Ishikawa (cell line): ENCODE data around the gene PLCB3.

ENCODE experiments used
- CEBPB ChIP-seq: IDR thresholded peaks from 2 replicates; pipeline ENCODE4 v1.6.1; 2012
- CREB1 ChIP-seq: IDR thresholded peaks from 2 replicates; pipeline ENCODE4 v1.6.1; 2012; ENCODE audit warnings: low read depth
- EGR1 ChIP-seq: IDR thresholded peaks from 2 replicates; pipeline ENCODE4 v1.6.1; 2012
- EP300 ChIP-seq: IDR thresholded peaks from 2 replicates; pipeline ENCODE4 v1.6.1; 2012; ENCODE audit warnings: borderline replicate concordance
- FOXM1 ChIP-seq: IDR thresholded peaks from 2 replicates; pipeline ENCODE4 v1.6.1; 2012; ENCODE audit warnings: low read depth, borderline replicate concordance
- NFIC ChIP-seq: IDR thresholded peaks from 2 replicates; pipeline ENCODE4 v1.6.1; 2012
- RAD21 ChIP-seq: IDR thresholded peaks from 2 replicates; pipeline ENCODE4 v1.6.1; 2012; ENCODE audit warnings: low read depth
- TAF1 ChIP-seq: IDR thresholded peaks from 2 replicates; pipeline ENCODE4 v1.6.1; 2012; ENCODE audit warnings: low read depth, mild to moderate bottlenecking
- TCF12 ChIP-seq: IDR thresholded peaks from 2 replicates; pipeline ENCODE4 v1.6.1; 2012; ENCODE audit warnings: low read depth
- TEAD4 ChIP-seq: IDR thresholded peaks from 2 replicates; pipeline ENCODE4 v1.6.1; 2012
- YY1 ChIP-seq: IDR thresholded peaks from 2 replicates; pipeline ENCODE4 v1.6.1; 2012; ENCODE audit warnings: low read depth
- ZBTB7A ChIP-seq: IDR thresholded peaks from 2 replicates; pipeline ENCODE4 v1.6.1; 2012; ENCODE audit warnings: low read depth
- TF ChIP-seq, protein P1 (sequence below): IDR thresholded peaks from 2 replicates; pipeline ENCODE4 v1.6.1; 2012; ENCODE audit warnings: low read depth, mild to moderate bottlenecking
- TF ChIP-seq, protein P2 (sequence below): IDR thresholded peaks from 2 replicates; pipeline ENCODE4 v1.6.1; 2012
- TF ChIP-seq, protein P3 (sequence below): IDR thresholded peaks from 2 replicates; pipeline ENCODE4 v1.6.1; 2012

PLCB3 gene

DNA sequence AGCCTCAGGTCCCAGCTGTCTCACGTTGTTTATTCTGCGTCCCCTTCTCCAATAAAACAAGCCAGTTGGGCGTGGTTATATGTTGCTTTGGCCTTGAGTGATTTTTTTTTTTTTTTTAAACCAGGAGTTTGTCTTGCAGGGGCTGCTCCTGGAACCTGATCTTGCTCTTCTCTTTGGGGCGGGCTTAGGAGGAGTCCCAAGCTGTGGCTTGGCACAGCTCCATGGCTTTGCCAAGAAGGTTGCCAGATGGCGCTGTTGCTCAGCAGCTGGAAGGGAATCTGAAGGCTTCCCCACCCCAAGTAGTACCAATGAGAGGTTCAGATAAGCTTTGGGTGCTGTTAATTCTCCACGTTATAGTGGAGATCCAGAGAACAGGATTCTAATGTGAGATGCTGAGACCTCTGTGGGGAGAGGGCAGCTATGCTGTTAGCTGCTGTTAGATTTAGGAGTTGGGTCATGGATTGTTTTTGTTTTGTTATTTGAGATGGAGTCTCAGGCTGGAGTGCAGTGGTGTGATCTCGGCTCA lies 46.8 kb upstream of the PLCB3 start:
- 0 out of 2 replicates have a peak, but pooled peaks have one; percentile 16 for TF ChIP-seq TEAD4
- TF ChIP-seq EGR1, result no peak
- no peak for TF ChIP-seq ZBTB7A
- TF ChIP-seq NFIC, result peak; percentile 96
- TF ChIP-seq, protein P1, sequence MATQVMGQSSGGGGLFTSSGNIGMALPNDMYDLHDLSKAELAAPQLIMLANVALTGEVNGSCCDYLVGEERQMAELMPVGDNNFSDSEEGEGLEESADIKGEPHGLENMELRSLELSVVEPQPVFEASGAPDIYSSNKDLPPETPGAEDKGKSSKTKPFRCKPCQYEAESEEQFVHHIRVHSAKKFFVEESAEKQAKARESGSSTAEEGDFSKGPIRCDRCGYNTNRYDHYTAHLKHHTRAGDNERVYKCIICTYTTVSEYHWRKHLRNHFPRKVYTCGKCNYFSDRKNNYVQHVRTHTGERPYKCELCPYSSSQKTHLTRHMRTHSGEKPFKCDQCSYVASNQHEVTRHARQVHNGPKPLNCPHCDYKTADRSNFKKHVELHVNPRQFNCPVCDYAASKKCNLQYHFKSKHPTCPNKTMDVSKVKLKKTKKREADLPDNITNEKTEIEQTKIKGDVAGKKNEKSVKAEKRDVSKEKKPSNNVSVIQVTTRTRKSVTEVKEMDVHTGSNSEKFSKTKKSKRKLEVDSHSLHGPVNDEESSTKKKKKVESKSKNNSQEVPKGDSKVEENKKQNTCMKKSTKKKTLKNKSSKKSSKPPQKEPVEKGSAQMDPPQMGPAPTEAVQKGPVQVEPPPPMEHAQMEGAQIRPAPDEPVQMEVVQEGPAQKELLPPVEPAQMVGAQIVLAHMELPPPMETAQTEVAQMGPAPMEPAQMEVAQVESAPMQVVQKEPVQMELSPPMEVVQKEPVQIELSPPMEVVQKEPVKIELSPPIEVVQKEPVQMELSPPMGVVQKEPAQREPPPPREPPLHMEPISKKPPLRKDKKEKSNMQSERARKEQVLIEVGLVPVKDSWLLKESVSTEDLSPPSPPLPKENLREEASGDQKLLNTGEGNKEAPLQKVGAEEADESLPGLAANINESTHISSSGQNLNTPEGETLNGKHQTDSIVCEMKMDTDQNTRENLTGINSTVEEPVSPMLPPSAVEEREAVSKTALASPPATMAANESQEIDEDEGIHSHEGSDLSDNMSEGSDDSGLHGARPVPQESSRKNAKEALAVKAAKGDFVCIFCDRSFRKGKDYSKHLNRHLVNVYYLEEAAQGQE, result no peak
- TF ChIP-seq CREB1, result no peak
- no peak for TF ChIP-seq YY1
- TF ChIP-seq RAD21, result peak; percentile 85
- TF ChIP-seq TAF1, result no peak
- TF ChIP-seq TCF12, result no peak; the same call in 1 of the 2 replicates
- TF ChIP-seq, protein P2, sequence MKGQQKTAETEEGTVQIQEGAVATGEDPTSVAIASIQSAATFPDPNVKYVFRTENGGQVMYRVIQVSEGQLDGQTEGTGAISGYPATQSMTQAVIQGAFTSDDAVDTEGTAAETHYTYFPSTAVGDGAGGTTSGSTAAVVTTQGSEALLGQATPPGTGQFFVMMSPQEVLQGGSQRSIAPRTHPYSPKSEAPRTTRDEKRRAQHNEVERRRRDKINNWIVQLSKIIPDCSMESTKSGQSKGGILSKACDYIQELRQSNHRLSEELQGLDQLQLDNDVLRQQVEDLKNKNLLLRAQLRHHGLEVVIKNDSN, result no peak
- TF ChIP-seq FOXM1, result no peak
- TF ChIP-seq, protein P3, sequence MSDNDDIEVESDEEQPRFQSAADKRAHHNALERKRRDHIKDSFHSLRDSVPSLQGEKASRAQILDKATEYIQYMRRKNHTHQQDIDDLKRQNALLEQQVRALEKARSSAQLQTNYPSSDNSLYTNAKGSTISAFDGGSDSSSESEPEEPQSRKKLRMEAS, result no peak
- TF ChIP-seq EP300, result no peak
- no peak for TF ChIP-seq CEBPB

DNA sequence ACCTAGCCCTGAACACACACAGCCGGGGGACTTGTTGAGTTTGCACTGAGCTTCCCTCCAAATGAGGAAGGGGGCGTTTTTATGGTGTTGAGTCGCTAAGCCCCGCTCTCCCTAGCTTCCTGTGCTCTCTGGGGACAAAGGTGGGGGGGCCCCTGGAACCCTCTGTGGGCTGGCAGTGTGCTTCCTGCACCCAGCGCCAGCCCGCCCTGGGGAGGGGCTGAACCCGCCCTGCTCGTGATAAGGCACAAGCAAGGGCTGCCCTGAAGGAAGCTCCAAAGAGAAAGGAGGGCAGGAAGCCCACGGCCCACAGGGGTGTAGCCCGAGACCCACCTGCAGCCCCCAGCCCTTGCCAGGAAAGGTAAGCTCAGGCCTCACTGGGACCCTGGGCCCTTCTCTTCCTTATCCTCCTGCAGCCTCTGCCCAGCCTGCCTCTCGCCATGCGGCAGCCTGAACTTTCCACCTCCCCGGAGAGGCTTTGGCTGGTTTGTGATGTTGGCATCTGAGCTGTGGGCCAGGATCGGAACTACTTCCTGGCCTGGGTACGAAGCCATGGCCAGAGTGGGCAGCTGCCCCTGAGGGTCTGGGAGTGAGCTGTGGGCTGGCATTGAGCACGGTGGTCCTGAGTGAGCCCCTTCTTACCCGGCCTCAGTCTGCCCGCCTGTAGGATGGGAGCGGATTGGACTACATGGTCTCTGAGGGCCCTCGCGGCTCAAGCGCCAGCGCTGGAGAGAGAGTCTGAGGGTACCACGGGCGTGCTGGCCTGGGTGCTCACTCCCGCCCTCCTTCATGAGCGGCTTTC lies 44.7 kb upstream of the PLCB3 start, which contains the start of gene FERMT3:
Gene FERMT3 (plus strand): TSS at position 265 of the 799 bp plus-strand sequence. CDS start 644 bp downstream, outside the sequence.
- TF ChIP-seq FOXM1, result no peak
- TF ChIP-seq, protein P3, result no peak
- TF ChIP-seq TCF12, result no peak

DNA sequence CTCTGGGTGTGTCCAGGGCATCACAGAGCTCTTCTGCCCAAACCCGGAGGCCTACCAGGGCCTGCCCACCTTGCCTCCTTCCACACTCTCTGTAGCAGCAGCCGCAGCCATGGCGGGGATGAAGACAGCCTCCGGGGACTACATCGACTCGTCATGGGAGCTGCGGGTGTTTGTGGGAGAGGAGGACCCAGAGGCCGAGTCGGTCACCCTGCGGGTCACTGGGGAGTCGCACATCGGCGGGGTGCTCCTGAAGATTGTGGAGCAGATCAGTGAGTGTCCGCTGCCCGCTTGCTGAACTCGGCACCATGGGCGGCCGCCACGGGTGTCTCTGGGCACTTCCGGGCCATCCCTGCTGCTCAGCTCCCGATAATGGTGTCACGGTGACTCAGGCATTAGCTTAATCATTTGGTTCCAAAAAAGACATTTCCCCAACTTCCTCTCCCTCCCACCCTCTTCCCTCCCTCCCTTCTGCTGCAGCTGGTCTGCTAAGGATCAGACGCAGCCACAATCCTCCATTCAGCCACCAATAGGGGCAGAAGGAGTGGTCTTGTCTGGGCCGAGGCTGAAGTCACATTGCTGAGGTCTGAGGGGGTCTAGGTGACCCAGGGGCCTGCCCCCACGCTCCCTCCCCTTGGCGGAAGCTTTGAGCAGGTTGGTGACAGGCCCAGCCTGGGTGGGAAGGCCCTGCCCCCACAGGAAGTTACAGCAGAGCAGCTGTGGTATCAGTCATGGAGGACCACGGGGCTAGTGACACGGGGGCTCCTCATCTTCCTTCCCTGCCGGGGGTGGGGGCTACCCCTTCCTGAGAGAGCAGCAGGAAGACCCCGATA lies 43.9 kb upstream of the PLCB3 start:
- TF ChIP-seq EGR1 (no peak), TAF1 (no peak)

DNA sequence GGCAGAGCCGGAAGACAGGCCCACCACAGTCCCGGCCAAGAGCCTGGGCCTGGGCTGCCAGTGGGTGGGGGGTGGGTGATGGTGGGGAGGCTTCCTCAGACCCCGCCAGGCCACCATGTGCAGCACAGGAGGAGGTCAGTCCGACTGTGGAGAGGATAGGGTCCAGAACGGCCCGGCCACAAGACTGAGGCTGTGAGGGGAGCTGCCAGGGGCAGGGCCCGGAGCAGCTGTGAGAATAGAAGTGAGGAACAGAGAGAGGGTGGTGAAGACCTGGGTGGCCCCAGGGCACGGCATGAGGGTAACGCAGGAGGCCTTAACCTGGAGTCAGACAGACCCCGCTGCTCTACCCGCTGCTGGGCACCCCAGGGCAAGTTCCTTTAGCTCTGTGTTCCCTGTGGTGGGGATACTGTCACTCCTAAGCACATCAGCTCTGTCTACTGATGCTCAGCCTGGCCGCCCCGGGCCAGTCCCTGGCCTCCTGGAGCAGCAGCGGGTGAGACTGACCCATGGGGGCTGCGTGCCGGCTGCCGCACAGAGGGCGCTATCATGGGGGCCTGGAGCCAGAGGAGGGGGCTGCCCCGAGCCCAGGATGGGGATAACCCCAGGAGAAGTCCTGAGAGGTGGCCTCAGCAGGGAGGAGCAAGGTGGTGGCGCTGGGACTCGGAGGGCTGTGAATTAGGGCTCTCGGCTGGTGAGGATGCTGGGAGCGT lies 43.1 kb upstream of the PLCB3 start:
- TF ChIP-seq TAF1 (no peak), CREB1 (no peak), EGR1 (no peak), CEBPB (no peak), TEAD4 (no peak), EP300 (no peak)
- TF ChIP-seq, protein P3, result no peak
- TF ChIP-seq, protein P2, result no peak

DNA sequence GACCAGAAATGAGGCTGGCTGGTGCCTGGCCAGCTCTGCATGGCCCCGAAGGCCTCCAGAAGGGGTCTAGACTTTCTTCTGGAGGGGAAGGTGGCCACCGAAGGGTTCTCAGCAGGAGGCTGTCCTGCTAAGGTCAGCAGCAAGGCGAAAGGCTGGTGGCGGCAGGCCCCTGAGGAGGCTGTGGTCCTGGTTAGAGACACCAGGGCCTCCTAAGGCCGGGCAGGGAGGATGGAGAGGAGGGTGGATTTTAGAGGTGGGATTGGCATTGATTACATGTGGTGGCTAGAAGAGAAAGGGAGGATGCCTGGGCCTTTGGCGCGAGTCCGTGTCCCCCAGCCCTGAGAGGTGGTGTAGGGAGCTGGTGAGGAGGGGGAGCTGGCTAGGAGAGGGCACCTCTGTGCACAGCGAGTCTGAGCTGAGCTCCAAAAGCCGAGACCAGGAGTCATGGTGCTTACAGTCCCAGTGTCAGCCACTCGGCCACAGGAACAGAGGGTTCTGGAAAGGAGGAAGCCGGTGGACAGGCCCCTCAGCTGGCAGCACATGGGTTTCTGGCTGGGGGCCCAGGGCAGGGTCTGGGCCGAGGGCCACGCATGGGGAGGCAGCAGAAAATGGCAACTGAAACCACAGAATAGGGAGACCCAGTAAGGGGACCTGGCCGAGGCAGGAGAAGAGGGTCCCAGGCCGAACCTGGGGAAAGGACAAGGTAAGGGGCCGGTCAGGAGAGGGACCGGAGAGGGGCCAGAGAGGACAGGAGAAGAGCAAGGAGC lies 42.4 kb upstream of the PLCB3 start:
- TF ChIP-seq YY1, result no peak
- no peak for TF ChIP-seq TEAD4
- TF ChIP-seq CEBPB, result no peak
- no peak for TF ChIP-seq FOXM1
- TF ChIP-seq, protein P3, result no peak
- no peak for TF ChIP-seq NFIC
- TF ChIP-seq, protein P2, result no peak

DNA sequence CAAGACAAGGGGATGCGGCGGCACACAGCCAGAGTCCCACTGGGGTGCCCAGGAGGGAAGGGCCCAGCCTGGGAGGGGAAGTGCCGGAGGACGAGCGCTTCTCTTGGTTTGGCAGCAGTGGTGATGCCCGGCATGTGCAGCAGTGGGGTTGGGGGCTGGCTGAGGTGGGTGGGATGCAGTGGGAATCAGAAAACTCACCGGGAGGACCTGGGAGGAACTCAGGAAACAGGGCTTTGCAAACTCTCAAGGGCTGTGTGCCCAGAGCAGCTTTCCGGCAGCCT lies 41.8 kb upstream of the PLCB3 start:
- no peak for TF ChIP-seq RAD21
- TF ChIP-seq YY1, result no peak
- TF ChIP-seq EP300, result no peak
- no peak for TF ChIP-seq FOXM1
- no peak for TF ChIP-seq CREB1
